A549 (cell line): Measurements from ENCODE around the gene DUSP28.

Experiments used
- BHLHE40 ChIP-seq: IDR thresholded peaks from 2 replicates; pipeline ENCODE4 v1.6.1; 2012; ENCODE audit warnings: low read depth, low read length, inconsistent platforms
- HDAC2 ChIP-seq: fragments of 200-600 bp; sonication (generic); IDR thresholded peaks from 2 replicates; pipeline ENCODE4 v1.6.1; 2016
- JUNB ChIP-seq: fragments of >200 bp; sonication (Bioruptor Twin); formaldehyde crosslinking; IDR thresholded peaks from 2 replicates; pipeline ENCODE4 v1.6.1; 2016
- MAZ ChIP-seq: fragments of 150-350 bp; IDR thresholded peaks from 2 replicates; pipeline ENCODE4 v1.6.1; 2014; ENCODE audit warnings: antibody characterized with exemption, low read depth, low read length, borderline replicate concordance
- POLR2A ChIP-seq: IDR thresholded peaks from 2 replicates; pipeline ENCODE4 v1.6.1; 2012; ENCODE audit warnings: mild to moderate bottlenecking, low read length
- RARB ChIP-seq: fragments of 250-450 bp; sonication (Bioruptor Pico); IDR thresholded peaks from 2 replicates; pipeline ENCODE4 v1.8.0; 2021; ENCODE audit warnings: mild to moderate bottlenecking, moderate library complexity
- TF ChIP-seq, protein P1 (sequence below): fragments of >200 bp; sonication (Bioruptor Twin); formaldehyde crosslinking; IDR thresholded peaks from 3 replicates; pipeline ENCODE4 v1.5.1; 2016
- TF ChIP-seq, protein P2 (sequence below): IDR thresholded peaks from 2 replicates; pipeline ENCODE4 v1.6.1; 2012
- TF ChIP-seq, protein P3 (sequence below): IDR thresholded peaks from 2 replicates; pipeline ENCODE4 v1.6.1; 2012

DNA sequence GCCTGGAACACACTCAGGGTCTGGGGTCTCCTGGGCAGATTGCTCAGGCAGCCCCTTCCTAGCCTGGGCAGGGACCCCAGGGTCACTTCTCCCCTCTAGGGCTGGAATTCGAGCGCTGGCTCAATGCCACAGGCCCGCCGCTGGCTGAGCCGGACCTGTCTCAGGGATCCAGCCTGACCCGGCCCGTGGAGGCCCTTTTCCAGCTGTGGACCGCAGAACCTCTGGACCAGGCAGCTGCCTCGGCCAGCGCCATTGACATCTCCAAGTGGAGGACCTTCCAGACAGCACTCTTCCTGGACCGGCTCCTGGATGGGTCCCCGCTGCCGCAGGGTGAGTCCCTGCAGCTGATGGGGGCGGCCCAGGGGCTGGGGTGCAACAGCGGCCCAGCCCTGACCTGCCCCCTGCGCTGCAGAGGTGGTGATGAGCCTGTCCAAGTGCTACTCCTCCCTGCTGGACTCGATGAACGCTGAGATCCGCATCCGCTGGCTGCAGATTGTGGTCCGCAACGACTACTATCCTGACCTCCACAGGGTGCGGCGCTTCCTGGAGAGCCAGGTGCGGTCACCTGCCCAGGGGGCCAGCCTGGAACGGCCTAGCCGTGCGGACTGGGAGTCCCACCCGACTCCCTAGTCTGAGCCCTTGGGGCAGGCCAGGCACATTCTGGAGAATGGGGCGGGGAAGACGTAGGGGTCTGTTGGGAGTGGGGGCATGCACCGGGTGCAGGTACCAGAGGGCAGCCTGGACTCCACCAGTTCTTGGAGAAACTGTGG lies 16.5 kb downstream of the DUSP28 start:
- TF ChIP-seq, protein P1, sequence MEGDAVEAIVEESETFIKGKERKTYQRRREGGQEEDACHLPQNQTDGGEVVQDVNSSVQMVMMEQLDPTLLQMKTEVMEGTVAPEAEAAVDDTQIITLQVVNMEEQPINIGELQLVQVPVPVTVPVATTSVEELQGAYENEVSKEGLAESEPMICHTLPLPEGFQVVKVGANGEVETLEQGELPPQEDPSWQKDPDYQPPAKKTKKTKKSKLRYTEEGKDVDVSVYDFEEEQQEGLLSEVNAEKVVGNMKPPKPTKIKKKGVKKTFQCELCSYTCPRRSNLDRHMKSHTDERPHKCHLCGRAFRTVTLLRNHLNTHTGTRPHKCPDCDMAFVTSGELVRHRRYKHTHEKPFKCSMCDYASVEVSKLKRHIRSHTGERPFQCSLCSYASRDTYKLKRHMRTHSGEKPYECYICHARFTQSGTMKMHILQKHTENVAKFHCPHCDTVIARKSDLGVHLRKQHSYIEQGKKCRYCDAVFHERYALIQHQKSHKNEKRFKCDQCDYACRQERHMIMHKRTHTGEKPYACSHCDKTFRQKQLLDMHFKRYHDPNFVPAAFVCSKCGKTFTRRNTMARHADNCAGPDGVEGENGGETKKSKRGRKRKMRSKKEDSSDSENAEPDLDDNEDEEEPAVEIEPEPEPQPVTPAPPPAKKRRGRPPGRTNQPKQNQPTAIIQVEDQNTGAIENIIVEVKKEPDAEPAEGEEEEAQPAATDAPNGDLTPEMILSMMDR, result no peak
- TF ChIP-seq, protein P2, sequence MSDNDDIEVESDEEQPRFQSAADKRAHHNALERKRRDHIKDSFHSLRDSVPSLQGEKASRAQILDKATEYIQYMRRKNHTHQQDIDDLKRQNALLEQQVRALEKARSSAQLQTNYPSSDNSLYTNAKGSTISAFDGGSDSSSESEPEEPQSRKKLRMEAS, result no peak
- TF ChIP-seq BHLHE40 (no peak), MAZ (no peak), HDAC2 (no peak), POLR2A (no peak), JUNB (no peak), RARB (no peak)
- TF ChIP-seq, protein P3, sequence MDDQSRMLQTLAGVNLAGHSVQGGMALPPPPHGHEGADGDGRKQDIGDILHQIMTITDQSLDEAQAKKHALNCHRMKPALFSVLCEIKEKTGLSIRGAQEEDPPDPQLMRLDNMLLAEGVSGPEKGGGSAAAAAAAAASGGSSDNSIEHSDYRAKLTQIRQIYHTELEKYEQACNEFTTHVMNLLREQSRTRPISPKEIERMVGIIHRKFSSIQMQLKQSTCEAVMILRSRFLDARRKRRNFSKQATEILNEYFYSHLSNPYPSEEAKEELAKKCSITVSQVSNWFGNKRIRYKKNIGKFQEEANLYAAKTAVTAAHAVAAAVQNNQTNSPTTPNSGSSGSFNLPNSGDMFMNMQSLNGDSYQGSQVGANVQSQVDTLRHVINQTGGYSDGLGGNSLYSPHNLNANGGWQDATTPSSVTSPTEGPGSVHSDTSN, result no peak
